ENCODE results near the gene CENPN. TPM values are rescaled to one million over a fixed set of nuclear protein-coding genes. Genes with fewer than 3 reads are reported as not detected.

The CENPN gene
- total RNA-seq, 1 donor from 2014 or later: 16.4 TPM

GRCh38 chr16:80994451-80994850, 12.6 kb upstream of the CENPN start:
- peak overlapping the region; percentile 91 for H3K27ac Mint-ChIP-seq (ENCODE audit: unreplicated experiment)
- peaks cover 7% of the 10 kb centered on the region for H4K20me1 ChIP-seq (ENCODE audit: insufficient read depth, low read length)
- peak overlapping the region; percentile 80 for H3K9ac ChIP-seq (ENCODE audit: low read length)
- no peak for FAIRE-seq
- no peak overlapping the region for H3K4me3 ChIP-seq (ENCODE audit: insufficient read depth, low read depth, low read length)
- H3K4me3 Mint-ChIP-seq (ENCODE audit: unreplicated experiment): no peak overlapping the region
- H3K4me1 Mint-ChIP-seq (ENCODE audit: low read depth, unreplicated experiment): peaks cover 40% of the 10 kb centered on the region
- no peaks in the 10 kb centered on the region for H3K27me3 ChIP-seq (ENCODE audit: insufficient read depth, low read length)
- DNase-seq (ENCODE audit: low read depth): peak; percentile 49
- H3K36me3 Mint-ChIP-seq (ENCODE audit: low read depth, unreplicated experiment): no peaks in the 10 kb centered on the region
- no peak overlapping the region for H2AFZ ChIP-seq (ENCODE audit: low read depth, low read length)
- H3K36me3 ChIP-seq (ENCODE audit: insufficient read depth, low read length): peaks cover 5% of the 10 kb centered on the region
- H3K79me2 ChIP-seq (ENCODE audit: insufficient read depth, low read length): peaks cover 91% of the 10 kb centered on the region
- TF ChIP-seq CTCF (IDR thresholded peaks at IDR 0.05; ENCODE audit: insufficient read depth, low read depth, low read length): no peak
- no peak for TF ChIP-seq EZH2 (IDR thresholded peaks at IDR 0.05; ENCODE audit: insufficient read depth, low read length)
- H3K4me1 ChIP-seq (ENCODE audit: insufficient read depth, low read length): peaks cover 26% of the 10 kb centered on the region
- no peaks in the 10 kb centered on the region for H3K9me3 ChIP-seq (ENCODE audit: insufficient read depth, low read depth, low read length)
- peak overlapping the region; percentile 91 for H3K27ac ChIP-seq (ENCODE audit: low read depth, low read length)
- no peaks in the 10 kb centered on the region for H3K27me3 Mint-ChIP-seq (ENCODE audit: low read depth, unreplicated experiment)
- peak overlapping the region; percentile 83 for H3K4me2 ChIP-seq (ENCODE audit: low read length)
- H3K9me3 Mint-ChIP-seq (ENCODE audit: unreplicated experiment): no peaks in the 10 kb centered on the region

- DNase-seq (ENCODE audit: low read depth) (no peak), FAIRE-seq (no peak)
- Histone ChIP-seq H4K20me1 (ENCODE audit: insufficient read depth, low read length) (peaks cover 19% of the 10 kb centered on the region), H3K9me3 (ENCODE audit: insufficient read depth, low read depth, low read length) (no peaks in the 10 kb centered on the region), H3K9ac (ENCODE audit: low read length) (no peak overlapping the region), H3K4me1 (ENCODE audit: insufficient read depth, low read length) (peaks cover 26% of the 10 kb centered on the region), H3K27me3 (ENCODE audit: insufficient read depth, low read length) (no peaks in the 10 kb centered on the region), H3K4me3 (ENCODE audit: insufficient read depth, low read depth, low read length) (no peak overlapping the region), H3K79me2 (ENCODE audit: insufficient read depth, low read length) (peaks cover 91% of the 10 kb centered on the region), H3K36me3 (ENCODE audit: insufficient read depth, low read length) (peaks cover 2% of the 10 kb centered on the region), H3K4me2 (ENCODE audit: low read length) (no peak overlapping the region), H2AFZ (ENCODE audit: low read depth, low read length) (no peak overlapping the region), H3K27ac (ENCODE audit: low read depth, low read length) (no peak overlapping the region)
- no peak for TF ChIP-seq CTCF (IDR thresholded peaks at IDR 0.05; ENCODE audit: insufficient read depth, low read depth, low read length)
- no peak for TF ChIP-seq EZH2 (IDR thresholded peaks at IDR 0.05; ENCODE audit: insufficient read depth, low read length)
- no peaks in the 10 kb centered on the region for H3K9me3 Mint-ChIP-seq (ENCODE audit: unreplicated experiment)
- no peaks in the 10 kb centered on the region for H3K27me3 Mint-ChIP-seq (ENCODE audit: low read depth, unreplicated experiment)
- no peak overlapping the region for H3K4me3 Mint-ChIP-seq (ENCODE audit: unreplicated experiment)
- no peak overlapping the region for H3K27ac Mint-ChIP-seq (ENCODE audit: unreplicated experiment)
- H3K4me1 Mint-ChIP-seq (ENCODE audit: low read depth, unreplicated experiment): peaks cover 30% of the 10 kb centered on the region
- H3K36me3 Mint-ChIP-seq (ENCODE audit: low read depth, unreplicated experiment): no peaks in the 10 kb centered on the region
Measured at GRCh38 chr16:80996688-80997138, 10.3 kb upstream of the CENPN start.

GRCh38 chr16:80997139-80997798, 9.7 kb upstream of the CENPN start:
- Histone ChIP-seq H3K4me2 (ENCODE audit: low read length) (no peak overlapping the region), H3K9ac (ENCODE audit: low read length) (no peak overlapping the region), H3K27me3 (ENCODE audit: insufficient read depth, low read length) (no peaks in the 10 kb centered on the region), H3K79me2 (ENCODE audit: insufficient read depth, low read length) (peaks cover 91% of the 10 kb centered on the region), H2AFZ (ENCODE audit: low read depth, low read length) (no peak overlapping the region), H3K27ac (ENCODE audit: low read depth, low read length) (no peak overlapping the region), H3K9me3 (ENCODE audit: insufficient read depth, low read depth, low read length) (no peaks in the 10 kb centered on the region), H3K36me3 (ENCODE audit: insufficient read depth, low read length) (peaks cover 2% of the 10 kb centered on the region), H3K4me1 (ENCODE audit: insufficient read depth, low read length) (peaks cover 24% of the 10 kb centered on the region), H3K4me3 (ENCODE audit: insufficient read depth, low read depth, low read length) (no peak overlapping the region), H4K20me1 (ENCODE audit: insufficient read depth, low read length) (peaks cover 22% of the 10 kb centered on the region)
- Mint-ChIP-seq H3K4me1 (ENCODE audit: low read depth, unreplicated experiment) (peaks cover 26% of the 10 kb centered on the region), H3K4me3 (ENCODE audit: unreplicated experiment) (no peak overlapping the region), H3K27ac (ENCODE audit: unreplicated experiment) (no peak overlapping the region), H3K36me3 (ENCODE audit: low read depth, unreplicated experiment) (no peaks in the 10 kb centered on the region), H3K27me3 (ENCODE audit: low read depth, unreplicated experiment) (no peaks in the 10 kb centered on the region), H3K9me3 (ENCODE audit: unreplicated experiment) (no peaks in the 10 kb centered on the region)
- FAIRE-seq (no peak), DNase-seq (ENCODE audit: low read depth) (peak; percentile 36)
- TF ChIP-seq EZH2 (IDR thresholded peaks at IDR 0.05; ENCODE audit: insufficient read depth, low read length): no peak
- no peak for TF ChIP-seq CTCF (IDR thresholded peaks at IDR 0.05; ENCODE audit: insufficient read depth, low read depth, low read length)
